ENCODE data around the gene CDC42BPB.

DNA sequence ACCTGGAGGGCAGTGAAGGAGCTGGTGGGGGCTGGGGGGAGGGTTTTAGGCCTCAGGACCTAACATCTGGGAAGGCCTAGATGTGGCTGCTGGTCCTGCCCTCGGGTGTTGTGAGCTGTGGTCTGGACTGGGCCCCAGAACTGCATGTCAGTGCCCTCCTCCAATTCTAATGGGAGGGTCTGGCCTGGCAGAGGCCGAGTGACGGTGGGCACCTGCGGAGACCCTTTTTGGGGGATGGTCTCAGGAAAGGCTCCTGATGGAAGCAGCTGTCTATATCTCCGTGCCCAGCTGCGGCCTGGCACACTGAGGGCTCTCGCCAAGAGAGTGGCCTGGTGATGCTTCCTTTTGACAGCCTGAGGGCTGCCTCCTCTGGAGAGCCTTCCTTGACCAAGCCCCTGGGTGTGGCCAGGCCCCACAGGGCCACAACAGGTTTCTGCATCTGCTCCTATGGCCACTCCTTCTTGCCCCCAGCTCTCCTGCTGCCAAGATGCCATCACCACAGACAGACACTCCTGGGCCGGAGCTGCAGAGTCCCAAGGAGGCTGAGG, 42.5 kb upstream of the CDC42BPB start:
- TF ChIP-seq, protein P1, sequence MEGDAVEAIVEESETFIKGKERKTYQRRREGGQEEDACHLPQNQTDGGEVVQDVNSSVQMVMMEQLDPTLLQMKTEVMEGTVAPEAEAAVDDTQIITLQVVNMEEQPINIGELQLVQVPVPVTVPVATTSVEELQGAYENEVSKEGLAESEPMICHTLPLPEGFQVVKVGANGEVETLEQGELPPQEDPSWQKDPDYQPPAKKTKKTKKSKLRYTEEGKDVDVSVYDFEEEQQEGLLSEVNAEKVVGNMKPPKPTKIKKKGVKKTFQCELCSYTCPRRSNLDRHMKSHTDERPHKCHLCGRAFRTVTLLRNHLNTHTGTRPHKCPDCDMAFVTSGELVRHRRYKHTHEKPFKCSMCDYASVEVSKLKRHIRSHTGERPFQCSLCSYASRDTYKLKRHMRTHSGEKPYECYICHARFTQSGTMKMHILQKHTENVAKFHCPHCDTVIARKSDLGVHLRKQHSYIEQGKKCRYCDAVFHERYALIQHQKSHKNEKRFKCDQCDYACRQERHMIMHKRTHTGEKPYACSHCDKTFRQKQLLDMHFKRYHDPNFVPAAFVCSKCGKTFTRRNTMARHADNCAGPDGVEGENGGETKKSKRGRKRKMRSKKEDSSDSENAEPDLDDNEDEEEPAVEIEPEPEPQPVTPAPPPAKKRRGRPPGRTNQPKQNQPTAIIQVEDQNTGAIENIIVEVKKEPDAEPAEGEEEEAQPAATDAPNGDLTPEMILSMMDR (IDR thresholded peaks at IDR 0.05), result no peak
- TF ChIP-seq POLR2A (IDR thresholded peaks at IDR 0.05), result no peak

Data from Peyer's patch (tissue), 4 donors.